HepG2 (cell line): ENCODE data around the gene ZNF33A. TPM values are rescaled to one million over a fixed set of nuclear protein-coding genes. Genes with fewer than 3 reads are reported as not detected.

Experiments
- ATAC-seq: fragments of 200-7000 bp; cut with Tn5 transposase; 3 replicates; pipeline ENCODE4 v1.9.1; 2020; ENCODE audit warnings: mild to moderate bottlenecking, moderate library complexity
- BruUV-seq: library from RNA; stranded (reverse); fragments of 400-500 nt; replicated peaks from 2 replicates; lab custom pipeline; 2021; lab: Mats Ljungman, UMichigan
- CTCF ChIA-PET: fragments of 300-600 bp; formaldehyde crosslinking; extraction: SDS; loops from one replicate; lab custom pipeline; 2021; ENCODE audit warnings: low total read pairs, inconsistent platforms, low intra/inter-chr PET ratio; lab: Yijun Ruan, JAX
- POLR2A ChIA-PET: fragments of 350-600 bp; sonication (Branson Sonifier 250); formaldehyde crosslinking; loops from one replicate; lab custom pipeline; 2020; ENCODE audit warnings: antibody characterized with exemption, inconsistent platforms; lab: Yijun Ruan, JAX
- DNase-seq: peaks from one replicate; pipeline ENCODE4 v3.0.0-alpha.2; 2015; ENCODE audit warnings: low spot score
- FAIRE-seq: peaks from 3 replicates; lab custom pipeline; 2011; peaks lifted over from hg19 to GRCh38; lab: Jason Lieb, UNC
- H2AFZ ChIP-seq: one replicate; pipeline ENCODE4 v1.6.1; 2011; ENCODE audit warnings: low read length, inconsistent platforms
- H3K27ac ChIP-seq: fragments of 300-600 bp; 3 replicates; pipeline ENCODE4 v1.8.0; 2011; ENCODE audit warnings: mixed run types, mild to moderate bottlenecking, mixed read lengths, low read length, inconsistent platforms; ENCODE audit not compliant: insufficient read depth; ENCODE audit errors: extremely low read length
- H3K27me3 ChIP-seq, 2 experiments: fragments of 200-600 bp in 1 of 2; 2 replicates in 1 of 2; 3 replicates in 1 of 2; pipeline versions ENCODE4 v1.6.0 to v1.8.0; 2011; ENCODE audit warnings: low read length in 2 of 2, mild to moderate bottlenecking in 2 of 2, moderate library complexity in 2 of 2, inconsistent platforms in 1 of 2; ENCODE audit not compliant: insufficient read depth in 2 of 2, control insufficient read depth in 1 of 2
- H3K36me3 ChIP-seq, 2 experiments: fragments of 200-600 bp in 1 of 2; replicated peaks in 1 of 2; 2 replicates in 1 of 2; 3 replicates in 1 of 2; pipeline versions ENCODE4 v1.5.1 to v1.8.0; 2011; ENCODE audit warnings: low read length in 2 of 2, inconsistent platforms in 1 of 2; ENCODE audit not compliant: insufficient read depth in 2 of 2, control insufficient read depth in 1 of 2
- H3K4me1 ChIP-seq: 2 replicates; pipeline ENCODE4 v1.5.1; 2012; ENCODE audit warnings: low read length, inconsistent platforms; ENCODE audit not compliant: insufficient read depth
- H3K4me2 ChIP-seq: 2 replicates; pipeline ENCODE4 v1.6.0; 2011; ENCODE audit warnings: low read depth, low read length, inconsistent platforms
- H3K4me3 ChIP-seq, 3 experiments: fragments of 200-600 bp in 1 of 3; sonication (generic), shearing (Covaris generic) in 1 of 3; replicated peaks in 1 of 3; 2 replicates each; pipeline ENCODE4 v1.5.1; 2011 to 2016; ENCODE audit warnings: low read length in 3 of 3, inconsistent platforms in 2 of 3, low read depth in 2 of 3, mild to moderate bottlenecking in 2 of 3, control low read depth in 1 of 3, mixed read lengths in 1 of 3; ENCODE audit not compliant: insufficient read depth in 1 of 3
- H3K79me2 ChIP-seq: one replicate; pipeline ENCODE4 v1.6.1; 2011; ENCODE audit warnings: low read length, inconsistent platforms; ENCODE audit not compliant: insufficient read depth
- H3K9ac ChIP-seq: 2 replicates; pipeline ENCODE4 v1.6.0; 2011; ENCODE audit warnings: mild to moderate bottlenecking, low read depth, low read length, inconsistent platforms; ENCODE audit not compliant: insufficient read depth
- H3K9me3 ChIP-seq: 2 replicates; pipeline ENCODE4 v1.5.1; 2012; ENCODE audit warnings: mild to moderate bottlenecking, low read length
- H4K20me1 ChIP-seq: 2 replicates; pipeline ENCODE4 v1.6.0; 2011; ENCODE audit warnings: inconsistent platforms, mild to moderate bottlenecking, low read length, moderate library complexity; ENCODE audit not compliant: insufficient read depth
- ARID4A ChIP-seq: sonication (generic); formaldehyde crosslinking; IDR thresholded peaks from 2 replicates; pipeline ENCODE4 v1.5.0; 2020; ENCODE audit warnings: mild to moderate bottlenecking, missing genetic modification reagents, borderline replicate concordance
- CEBPB ChIP-seq: IDR thresholded peaks from 2 replicates; pipeline ENCODE4 v1.6.1; 2011; ENCODE audit warnings: low read depth, low read length, improper control_type of control experiment, borderline replicate concordance
- GPBP1L1 ChIP-seq: sonication (generic); formaldehyde crosslinking; IDR thresholded peaks from 2 replicates; pipeline ENCODE4 v1.5.0; 2020; ENCODE audit warnings: mild to moderate bottlenecking, missing genetic modification reagents
- PITX1 ChIP-seq: sonication (generic); formaldehyde crosslinking; IDR thresholded peaks from 2 replicates; pipeline ENCODE4 v1.5.1; 2020; ENCODE audit warnings: mild to moderate bottlenecking, missing genetic modification reagents
- SMARCE1 ChIP-seq: fragments of 450-650 bp; IDR thresholded peaks from 2 replicates; pipeline ENCODE4 v1.6.1; 2017; ENCODE audit warnings: borderline replicate concordance
- ZBTB26 ChIP-seq: IDR thresholded peaks from 2 replicates; pipeline ENCODE4 v1.6.1; 2016; ENCODE audit warnings: missing compliant biosample characterization, missing genetic modification reagents, borderline replicate concordance
- ZNF235 ChIP-seq: sonication (generic); formaldehyde crosslinking; IDR thresholded peaks from 2 replicates; pipeline ENCODE4 v1.8.1; 2023; ENCODE audit warnings: mild to moderate bottlenecking, missing genetic modification reagents, borderline replicate concordance
- ZNF382 ChIP-seq: sonication (generic); formaldehyde crosslinking; IDR thresholded peaks from 2 replicates; pipeline ENCODE4 v1.5.0; 2020; ENCODE audit warnings: missing genetic modification reagents, mild to moderate bottlenecking, borderline replicate concordance
- WGBS: methylation state at CpG from one replicate; pipeline ENCODE4 v1.1.6; 2017; ENCODE audit warnings: low lambda C conversion rate; 5-methylcytosine and 5-hydroxymethylcytosine counted together
- in situ Hi-C: cut with HindIII; loops from 2 replicates; pipeline ENCODE4 v1.10.0; 2017; ENCODE audit warnings: low pct_unique_long_range_greater_than_20kb; ENCODE audit not compliant: extremely low pct_ligation_motif_present
- intact Hi-C: fragments of 100-400 bp; cut with micrococcal nuclease; formaldehyde crosslinking; loops from one replicate; pipeline ENCODE4 v1.10.0; 2022; ENCODE audit not compliant: unreplicated experiment
- polyA plus RNA-seq, 8 experiments: library from polyadenylated mRNA; depleted of rRNA in 3 of 8; stranded (reverse) in 7 of 8; unstranded in 1 of 8; fragments of >200 nt; fragmentation: Illumina TruSeq in 4 of 8; extraction: Trizol in 4 of 8; gene quantifications; 2 replicates each; pipeline versions ENCODE4 v1.2.1 to v1.2.3, GENCODE V29; 2011 to 2016; ENCODE audit warnings: low read depth in 4 of 8, missing spikeins in 1 of 8, mixed read lengths in 1 of 8; ENCODE audit not compliant: insufficient read depth in 1 of 8
- total RNA-seq, 5 experiments: library from RNA; depleted of rRNA; stranded (reverse); fragments of >200 nt; fragmentation: Illumina TruSeq; extraction: Trizol; gene quantifications; 2 replicates each; pipeline ENCODE4 v1.2.3, GENCODE V29; 2016; ENCODE audit warnings: low read depth in 1 of 5

The ZNF33A gene
- total and polyA plus RNA-seq, 2 of the 13 experiments (the other 11 are each of a cell fraction or from before 2014, with no cell fraction given) = 13.1 to 22.5 TPM

GRCh38 chr10:38003026-38003425, 7.4 kb upstream of the ZNF33A start:
- Histone ChIP-seq H3K9ac (no peak overlapping the region), H3K4me2 (no peak overlapping the region), H2AFZ (no peak overlapping the region), H3K4me1 (no peaks in the 10 kb centered on the region), H3K27me3 (no peaks in the 10 kb centered on the region; a peak in 1 of 5 replicates), H3K27ac (no peak overlapping the region), H3K4me3 (no peak overlapping the region; a peak in 1 of 6 replicates), H3K79me2 (no peaks in the 10 kb centered on the region), H4K20me1 (no peaks in the 10 kb centered on the region), H3K36me3 (no peaks in the 10 kb centered on the region), H3K9me3 (no peaks in the 10 kb centered on the region)
- no TSS peak for BruUV-seq
- intact Hi-C loops = no loop called here
- WGBS = no CpG with 5 or more reads among the region's 6 CpGs
- DNase-seq = no peak
- ChIA-PET POLR2A (no interaction called here), CTCF (no interaction called here)
- FAIRE-seq = no peak
- TF ChIP-seq ZNF382 (CRISPR knock-in tag) (no peak), ZBTB26 (no peak), GPBP1L1 (no peak), ARID4A (CRISPR knock-in tag) (no peak), CEBPB (no peak), SMARCE1 (no peak), PITX1 (CRISPR knock-in tag) (no peak), ZNF235 (no peak)
- in situ Hi-C loops = no loop called here
- peak; percentile 69 for ATAC-seq
